Endodermal cell (in vitro differentiated cells): ENCODE measurements around the gene ARHGAP6. TPM values are rescaled to one million over a fixed set of nuclear protein-coding genes. Genes with fewer than 3 reads are reported as not detected.

Experiments used
- DNase-seq: peaks from one replicate; pipeline ENCODE4 v3.0.0-alpha.2; 2017
- H3K27ac ChIP-seq: 2 replicates; pipeline ENCODE4 v1.5.1; 2013; ENCODE audit warnings: mild to moderate bottlenecking, low read depth, low read length, moderate library complexity
- H3K27me3 ChIP-seq: 2 replicates; pipeline ENCODE4 v1.6.1; 2013; ENCODE audit warnings: mild to moderate bottlenecking, low read length, moderate library complexity; ENCODE audit not compliant: insufficient read depth, control insufficient read depth, poor library complexity, severe bottlenecking
- H3K36me3 ChIP-seq: 2 replicates; pipeline ENCODE4 v1.7.0; 2013; ENCODE audit warnings: mild to moderate bottlenecking, low read length, moderate library complexity; ENCODE audit not compliant: control insufficient read depth, insufficient read depth
- H3K4me1 ChIP-seq: one replicate; pipeline ENCODE4 v1.7.0; 2013; ENCODE audit warnings: low read length; ENCODE audit not compliant: control insufficient read depth, insufficient read depth
- H3K4me3 ChIP-seq: 2 replicates; pipeline ENCODE4 v1.5.1; 2013; ENCODE audit warnings: mild to moderate bottlenecking, low read length, moderate library complexity
- H3K9ac ChIP-seq: 2 replicates; pipeline ENCODE4 v1.6.1; 2013; ENCODE audit warnings: mild to moderate bottlenecking, low read length, moderate library complexity; ENCODE audit not compliant: poor library complexity, severe bottlenecking; ENCODE audit errors: extremely low read depth
- H3K9me3 ChIP-seq: 2 replicates; pipeline ENCODE4 v1.6.1; 2013; ENCODE audit warnings: mild to moderate bottlenecking, low read length, moderate library complexity; ENCODE audit not compliant: control insufficient read depth
- H3K27ac Mint-ChIP-seq: 2 replicates; pipeline ENCODE4 v1.8.0; 2020; ENCODE audit warnings: mixed read lengths
- H3K27me3 Mint-ChIP-seq: 2 replicates; pipeline ENCODE4 v1.8.0; 2021; ENCODE audit warnings: mild to moderate bottlenecking, mixed read lengths; ENCODE audit not compliant: insufficient read depth
- H3K36me3 Mint-ChIP-seq: 2 replicates; pipeline ENCODE4 v1.8.0; 2020; ENCODE audit warnings: low read depth, mixed read lengths
- H3K4me1 Mint-ChIP-seq: 2 replicates; pipeline ENCODE4 v1.8.0; 2020; ENCODE audit warnings: mixed read lengths
- H3K4me3 Mint-ChIP-seq: 2 replicates; pipeline ENCODE4 v1.8.0; 2020; ENCODE audit warnings: mild to moderate bottlenecking, moderate library complexity, mixed read lengths
- H3K9me3 Mint-ChIP-seq: 2 replicates; pipeline ENCODE4 v1.8.0; 2020; ENCODE audit warnings: mild to moderate bottlenecking, mixed read lengths
- CTCF ChIP-seq: fragments of 200-600 bp; sonication (generic); conservative IDR thresholded peaks from 2 replicates; pipeline ENCODE4 v1.5.0; 2021; ENCODE audit warnings: antibody characterized with exemption, mild to moderate bottlenecking
- WGBS, 2 experiments: methylation state at CpG; one replicate each; pipeline versions ENCODE4 v1.1.5 to v1.1.7; 2013; ENCODE audit warnings: missing lambda C conversion rate in 2 of 2, mixed read lengths in 1 of 2; ENCODE audit not compliant: insufficient coverage in 1 of 2, insufficient read length in 1 of 2; 5-methylcytosine and 5-hydroxymethylcytosine counted together
- total RNA-seq, 2 donors: library from RNA; stranded (reverse); fragmentation: NEBNext Ultra II Directional in 1 of 2; extraction: Animal tissue kit (Norgen Biotek cat#: 25700) in 1 of 2; gene quantifications; 2 replicates in 1 of 2; 3 replicates in 1 of 2; pipeline ENCODE4 v1.2.1, GENCODE V29; 2021

Gene ARHGAP6
- total RNA-seq, 2 donors from 2014 or later, result 0.48 to 0.73 TPM

- Mint-ChIP-seq H3K4me3 (no peak overlapping the region), H3K4me1 (no peaks in the 10 kb centered on the region), H3K27me3 (no peaks in the 10 kb centered on the region), H3K9me3 (peaks cover 17% of the 10 kb centered on the region), H3K27ac (no peak overlapping the region), H3K36me3 (no peaks in the 10 kb centered on the region)
- 97 to 100% methylated on average over 1 to 2 of the region's 2 CpGs for WGBS, 2 experiments
- no peaks in the 10 kb centered on the region for H3K36me3 ChIP-seq
- H3K27ac ChIP-seq, result no peak overlapping the region
- no peak for TF ChIP-seq CTCF
- H3K27me3 ChIP-seq, result no peaks in the 10 kb centered on the region
- H3K4me1 ChIP-seq, result no peaks in the 10 kb centered on the region
- H3K4me3 ChIP-seq, result no peak overlapping the region
- no peak for DNase-seq
- H3K9ac ChIP-seq, result no peak overlapping the region
- no peaks in the 10 kb centered on the region for H3K9me3 ChIP-seq
These were observed 421.1 kb downstream of the ARHGAP6 start for GRCh38 chrX:11244636-11245035.

- Mint-ChIP-seq H3K9me3 (peaks cover 12% of the 10 kb centered on the region), H3K4me1 (no peaks in the 10 kb centered on the region), H3K27me3 (no peaks in the 10 kb centered on the region), H3K4me3 (no peak overlapping the region), H3K27ac (no peak overlapping the region), H3K36me3 (no peaks in the 10 kb centered on the region)
- Histone ChIP-seq H3K27me3 (no peaks in the 10 kb centered on the region), H3K27ac (no peak overlapping the region), H3K9me3 (no peaks in the 10 kb centered on the region), H3K9ac (no peak overlapping the region), H3K4me3 (no peak overlapping the region), H3K36me3 (no peaks in the 10 kb centered on the region), H3K4me1 (no peaks in the 10 kb centered on the region)
- TF ChIP-seq CTCF, result no peak
- no peak for DNase-seq
These were observed 423.0 kb downstream of the ARHGAP6 start for GRCh38 chrX:11242704-11243103.

GRCh38 chrX:11241720-11242119 lies 424.0 kb downstream of the ARHGAP6 start:
- Mint-ChIP-seq H3K4me3 (no peak overlapping the region), H3K27me3 (no peaks in the 10 kb centered on the region), H3K9me3 (peaks cover 18% of the 10 kb centered on the region), H3K36me3 (no peaks in the 10 kb centered on the region), H3K27ac (no peak overlapping the region), H3K4me1 (no peaks in the 10 kb centered on the region)
- 100% methylated on average over 1 of the region's 2 CpGs; no CpG with 5 or more reads in 1 of the 2 experiments for WGBS, 2 experiments
- no peak overlapping the region for H3K4me3 ChIP-seq
- no peak overlapping the region for H3K27ac ChIP-seq
- no peaks in the 10 kb centered on the region for H3K27me3 ChIP-seq
- H3K9me3 ChIP-seq, result no peaks in the 10 kb centered on the region
- no peak for DNase-seq
- H3K36me3 ChIP-seq, result no peaks in the 10 kb centered on the region
- no peak for TF ChIP-seq CTCF
- H3K4me1 ChIP-seq, result no peaks in the 10 kb centered on the region
- H3K9ac ChIP-seq, result no peak overlapping the region
